HG02885 (cell line): Measurements from ENCODE around the gene ZNF436.

ENCODE experiments used
- ATAC-seq: cut with Tn5 transposase; IDR thresholded peaks from one replicate; pipeline ENCODE4 v1.9.1; 2021; ENCODE audit warnings: mild to moderate bottlenecking; ENCODE audit not compliant: unreplicated experiment, poor library complexity

ZNF436 gene

DNA sequence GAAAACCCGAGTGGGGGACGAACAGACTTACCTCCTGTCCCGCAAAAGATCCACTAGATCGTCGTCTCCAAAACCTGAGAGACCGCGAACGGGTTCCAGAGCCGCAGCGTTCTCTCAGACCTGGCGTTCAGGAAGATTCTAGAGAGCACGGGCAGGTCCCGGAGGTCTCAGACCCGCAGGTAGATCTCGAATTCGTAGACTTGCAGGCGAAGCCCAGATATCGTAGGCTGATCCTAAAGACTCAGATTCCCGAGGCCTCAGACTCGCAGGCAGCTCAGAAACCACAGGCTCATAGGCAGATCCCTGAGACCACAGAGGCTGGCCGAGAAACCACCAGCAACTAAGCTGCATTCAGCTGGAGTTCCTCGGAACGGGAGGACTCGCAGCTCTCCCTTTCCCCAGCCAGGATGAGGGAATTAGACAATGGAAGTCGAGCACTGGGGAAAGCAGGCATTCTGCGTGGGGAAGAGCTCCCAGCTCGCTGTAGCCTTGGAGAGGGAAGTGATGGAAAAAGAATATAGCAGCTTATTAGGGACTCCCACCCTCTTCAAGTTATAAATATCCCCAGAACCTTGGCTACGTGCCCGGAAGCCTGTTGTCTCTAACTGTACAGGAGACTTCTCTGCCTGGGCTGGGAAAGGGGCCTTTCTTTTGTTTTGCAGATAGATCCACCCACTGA lies at the start of gene ZNF436:
Gene ZNF436, minus strand, starts transcription at position 502 of the 679 bp plus-strand sequence. CDS start 1,831 bp downstream, outside the sequence.
- ATAC-seq, result no peak

DNA sequence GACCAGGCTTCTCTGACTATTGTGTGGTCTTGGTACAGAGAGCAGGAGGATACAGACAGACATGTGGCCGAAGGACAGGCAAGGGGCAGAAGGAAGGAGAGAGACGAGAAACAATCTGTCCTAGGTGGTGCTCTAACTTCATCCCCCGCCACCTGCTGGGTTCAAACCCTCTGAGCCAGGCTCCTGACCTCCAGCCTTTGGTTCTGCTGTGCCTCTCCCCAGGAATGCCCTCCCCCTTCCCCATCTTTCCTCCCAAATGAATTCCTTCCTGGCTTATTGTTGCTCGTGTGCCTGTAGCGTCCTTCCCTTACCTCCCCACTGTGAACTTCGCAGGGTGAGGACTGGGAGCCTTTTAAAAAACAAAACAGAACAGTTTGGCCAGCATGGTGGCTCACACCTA lies 49.5 kb upstream of the ZNF436 start:
- ATAC-seq, result no peak

DNA sequence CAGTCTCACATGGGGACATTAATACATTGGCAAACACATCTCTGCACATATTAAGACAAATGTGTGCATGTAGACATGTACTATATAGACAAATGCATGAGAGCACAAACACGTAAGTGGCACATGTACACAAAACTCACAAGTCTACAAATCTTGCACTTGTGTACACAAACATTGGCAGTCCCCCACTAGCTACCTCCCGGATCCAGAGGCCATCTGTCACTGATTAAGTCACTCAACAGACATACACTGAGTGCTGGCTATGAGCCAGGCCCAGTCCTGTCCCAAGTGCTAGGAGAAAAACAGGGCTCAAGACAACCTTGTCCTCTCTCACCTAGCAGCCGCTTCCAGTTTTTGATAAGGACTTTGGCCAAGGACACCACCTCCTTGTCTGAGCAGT lies 47.9 kb upstream of the ZNF436 start:
- ATAC-seq, result no peak

DNA sequence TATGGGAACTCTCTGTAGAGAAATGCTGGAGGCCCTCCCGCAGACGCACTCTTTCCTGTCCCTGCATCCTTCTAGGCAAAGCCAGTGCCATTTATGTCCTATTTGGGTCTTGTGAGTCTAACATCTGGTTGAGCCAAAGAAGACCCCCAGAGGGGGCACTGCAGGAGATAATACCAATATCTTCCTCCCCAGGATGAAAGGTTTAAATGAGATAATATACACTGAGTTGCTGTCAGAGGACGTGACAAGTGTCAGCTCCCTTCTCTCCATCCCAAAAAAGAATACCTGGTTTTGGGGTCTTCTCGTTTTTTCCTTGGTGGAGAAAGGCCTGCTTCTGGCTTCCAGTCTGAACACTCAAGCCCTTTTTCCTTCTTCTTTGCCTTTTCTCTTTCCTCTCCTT lies 47.3 kb upstream of the ZNF436 start:
- ATAC-seq, result no peak

DNA sequence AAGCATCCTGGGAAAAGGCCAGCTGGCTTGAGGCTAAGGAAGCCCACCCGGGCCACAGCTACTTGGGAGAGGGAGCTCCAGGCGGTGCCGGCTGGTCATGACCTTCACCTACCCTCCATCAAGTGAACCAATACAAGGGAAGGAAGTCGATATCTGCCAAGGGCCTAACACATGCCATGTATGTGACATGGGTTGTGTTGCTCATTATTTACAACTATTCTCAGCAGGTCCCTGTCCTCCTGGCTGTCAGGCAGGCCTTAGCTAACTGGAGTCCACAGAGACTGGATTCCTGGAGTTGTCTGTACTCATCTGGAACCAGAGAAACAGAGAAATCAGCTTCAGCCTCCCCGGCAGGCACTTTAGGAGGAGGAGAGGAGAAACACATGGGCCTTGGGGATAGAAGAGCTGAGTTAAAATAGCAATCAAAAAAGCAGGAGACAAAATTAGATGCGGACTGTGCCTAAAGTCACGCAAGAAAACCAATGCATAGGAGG lies 39.2 kb upstream of the ZNF436 start:
- ATAC-seq, result no peak

DNA sequence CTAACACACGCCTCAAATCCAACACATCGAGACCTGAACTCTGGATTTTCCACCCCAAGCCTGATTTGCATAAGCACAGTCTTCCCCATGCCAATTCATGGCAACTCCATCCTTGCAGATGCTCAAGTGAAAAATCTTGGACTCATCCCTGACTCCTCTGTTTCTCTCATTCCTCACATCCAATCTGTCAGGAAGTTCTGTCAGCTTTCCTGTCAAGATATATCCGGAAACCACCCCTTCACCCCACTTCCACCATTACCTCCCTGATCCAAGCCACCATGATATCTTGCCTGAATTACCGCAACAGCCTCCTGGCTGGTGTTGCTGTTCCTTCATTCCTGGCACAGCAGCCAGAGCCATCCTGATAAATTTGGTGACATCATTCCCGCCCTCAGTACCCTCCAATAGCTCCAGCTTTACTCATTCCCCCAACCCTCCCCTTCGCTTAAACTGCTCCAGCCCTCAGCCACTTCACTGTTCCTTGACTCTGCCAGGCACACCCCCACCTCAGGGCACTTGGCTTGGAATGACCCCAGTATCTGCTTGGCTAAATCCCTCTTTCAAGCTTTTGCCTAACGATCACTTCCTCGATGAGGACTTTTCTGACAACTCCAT lies 37.5 kb upstream of the ZNF436 start:
- ATAC-seq, result no peak

DNA sequence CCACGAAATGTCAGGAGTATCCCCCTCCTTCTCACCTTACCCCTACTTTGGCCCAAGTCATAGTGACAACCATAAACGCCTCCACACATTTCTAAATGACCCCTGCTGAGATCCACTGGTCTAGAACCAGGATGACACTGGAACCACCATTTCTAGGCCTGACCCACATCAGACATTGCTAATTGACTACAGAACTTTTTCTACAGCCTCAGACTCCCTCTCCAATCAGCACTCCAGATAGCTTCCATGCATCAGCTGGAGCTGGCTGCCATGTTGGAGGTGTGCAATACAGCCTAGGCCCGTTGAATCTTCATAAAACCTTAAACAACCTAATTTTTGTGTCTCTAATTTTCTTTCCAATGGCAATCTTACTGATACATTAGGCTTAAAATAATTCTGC lies 36.3 kb upstream of the ZNF436 start:
- ATAC-seq, result no peak

DNA sequence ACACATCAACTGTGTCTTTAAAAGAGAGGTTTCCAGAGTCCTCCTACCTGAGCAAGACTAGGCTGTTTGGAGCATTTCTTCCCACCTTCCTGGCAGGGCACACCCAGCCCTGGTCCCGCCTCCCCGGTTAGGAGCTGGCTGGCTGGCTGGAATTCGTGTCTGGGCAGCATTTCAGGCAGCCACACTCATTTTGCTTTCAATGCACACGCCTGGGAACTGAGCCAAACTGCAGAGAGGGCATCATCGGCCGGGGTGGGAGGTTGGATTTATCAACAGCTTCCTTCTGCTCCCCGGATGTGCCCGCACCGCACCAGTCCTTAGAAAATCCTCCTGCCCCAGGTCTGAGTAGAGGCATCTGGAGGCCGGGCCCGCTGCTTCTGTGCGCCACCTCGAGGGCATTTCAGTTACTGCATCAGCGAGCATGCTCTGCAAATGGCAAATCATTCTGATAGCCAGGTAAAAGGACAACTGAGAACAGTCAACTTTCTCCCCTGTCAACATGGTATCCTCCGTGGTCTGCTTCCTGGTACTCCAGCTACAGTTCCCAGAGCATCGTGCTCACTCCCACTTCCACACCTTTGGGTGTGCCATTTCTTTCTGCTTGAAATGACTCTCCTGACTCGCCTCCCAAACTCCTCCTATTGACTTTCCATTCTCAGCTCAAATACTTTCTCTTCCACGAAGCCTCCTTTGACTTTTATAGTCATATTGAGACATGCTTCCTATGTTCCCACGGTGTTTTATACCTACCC lies 34.3 kb upstream of the ZNF436 start:
- peak; percentile 47 for ATAC-seq

DNA sequence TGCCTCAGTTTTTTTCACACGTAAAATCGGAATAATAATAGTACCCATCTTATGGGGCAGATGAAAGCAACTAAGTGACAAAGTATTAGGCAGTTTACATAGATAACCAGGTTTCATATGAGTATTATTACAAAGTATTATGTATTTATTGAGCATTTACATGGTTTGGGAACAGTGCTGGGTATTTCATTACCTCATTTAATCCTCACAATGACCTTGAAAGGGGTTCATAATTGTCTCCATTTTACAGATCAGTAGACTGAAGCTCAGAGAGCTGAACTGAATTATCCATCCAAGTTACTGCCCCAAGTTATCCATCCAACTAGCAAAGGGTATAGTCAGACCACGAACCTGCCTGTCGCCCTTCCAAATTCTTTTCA lies 33.7 kb upstream of the ZNF436 start:
- no peak for ATAC-seq

DNA sequence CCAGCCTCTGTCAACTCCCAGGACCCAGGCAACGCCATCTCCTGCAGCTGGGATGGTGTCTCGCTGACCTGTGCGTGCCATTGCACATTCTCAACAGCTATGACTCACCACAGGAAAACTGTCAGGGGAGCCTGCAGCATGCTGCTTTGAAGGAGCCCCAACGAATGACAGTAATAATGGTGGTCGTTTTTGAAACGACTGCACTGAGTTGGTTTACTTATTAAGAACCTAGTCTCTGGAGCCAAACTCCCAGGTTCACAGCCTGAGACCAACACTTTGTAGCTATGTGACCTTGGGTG lies 33.4 kb upstream of the ZNF436 start:
- no peak for ATAC-seq

DNA sequence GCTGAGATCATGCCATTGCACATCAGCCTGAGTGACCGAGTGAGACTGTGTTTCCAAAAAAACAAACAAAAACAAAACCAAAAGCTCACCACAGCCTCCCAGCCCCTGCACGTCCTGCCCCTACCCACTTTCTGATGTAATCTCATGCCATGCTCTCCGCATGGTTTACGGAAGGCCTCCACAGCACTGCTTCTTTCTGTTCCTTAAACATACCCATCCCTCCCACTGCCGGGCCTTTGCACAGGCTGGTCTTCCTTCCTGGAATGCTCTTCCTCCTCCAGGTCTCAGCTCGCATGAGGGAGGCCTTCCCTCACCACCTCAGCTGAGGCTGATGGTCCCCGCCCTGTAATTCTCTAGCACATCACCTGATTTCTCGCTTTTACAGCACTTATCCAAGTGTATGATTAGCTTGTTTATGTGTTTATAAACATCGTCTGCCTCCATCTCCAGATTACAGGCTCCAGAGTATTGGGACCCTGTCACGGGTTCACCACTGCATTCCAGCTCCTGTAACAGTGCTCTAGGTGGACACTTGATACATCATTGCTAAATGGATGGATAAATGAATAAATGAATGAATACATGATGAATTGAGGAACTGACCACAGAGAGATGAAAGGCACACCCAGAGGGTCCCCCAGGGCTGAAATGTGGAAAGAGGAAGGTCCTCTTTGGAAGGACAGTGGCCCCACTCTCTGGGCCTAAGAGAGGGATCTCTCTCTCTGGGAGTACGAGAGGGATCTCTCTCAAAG lies 32.8 kb upstream of the ZNF436 start:
- no peak for ATAC-seq

DNA sequence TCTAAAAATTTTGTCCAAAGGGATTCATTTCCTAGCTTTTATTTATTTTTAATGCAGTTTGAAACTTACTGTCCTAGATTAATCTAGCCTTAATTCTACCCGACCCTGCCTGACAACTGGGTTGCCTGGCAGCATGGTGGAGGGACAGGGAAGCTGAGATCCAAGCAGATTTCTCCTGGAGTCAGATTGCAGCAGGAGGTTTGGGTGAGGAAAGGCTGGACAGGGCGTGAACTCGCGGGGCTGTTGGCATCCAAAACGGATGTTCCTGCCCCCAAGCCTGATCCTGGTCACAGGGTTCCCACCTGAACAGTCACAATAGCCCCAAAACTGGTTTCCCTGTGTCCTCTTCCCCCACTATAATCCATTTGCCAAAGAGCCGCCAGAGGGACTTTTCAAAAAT lies 31.7 kb upstream of the ZNF436 start:
- ATAC-seq, result no peak

DNA sequence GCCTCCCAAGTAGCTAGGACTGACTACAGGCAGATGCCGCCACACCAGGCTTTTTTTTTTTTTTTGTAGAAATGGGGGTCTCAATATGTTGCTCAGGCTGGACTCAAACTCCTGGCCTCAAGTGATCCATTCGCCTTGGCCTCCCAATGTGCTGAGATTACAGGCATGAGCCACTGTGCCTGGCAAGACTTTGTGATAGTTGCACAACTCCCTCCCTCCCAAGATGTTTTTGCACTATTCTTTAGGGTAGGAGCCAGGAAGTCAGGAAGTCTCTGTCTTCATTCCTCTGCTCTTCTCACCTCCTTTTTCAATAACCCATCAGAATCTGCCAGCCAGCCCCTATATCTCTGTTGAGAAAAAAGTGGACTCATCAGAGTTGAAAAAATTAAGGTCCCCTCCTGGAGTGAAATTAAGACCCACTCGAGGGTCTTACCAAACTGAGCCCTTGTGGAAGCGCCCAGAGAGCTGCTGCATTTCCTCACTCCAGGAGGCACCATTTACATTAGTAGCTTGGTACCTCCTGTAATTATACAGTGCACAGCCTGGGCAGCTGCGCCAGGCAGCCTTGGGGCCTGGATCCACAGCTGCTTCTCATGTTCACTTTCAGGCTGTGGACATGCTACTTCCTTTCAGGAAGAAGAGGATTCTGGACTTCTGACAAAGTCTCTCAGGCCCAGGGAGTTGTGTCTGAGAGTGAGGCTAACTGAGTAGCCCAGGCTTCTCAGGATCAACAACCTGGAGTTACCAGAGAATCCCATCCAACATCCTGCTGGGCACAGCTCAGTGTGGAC lies 30.9 kb upstream of the ZNF436 start:
- ATAC-seq, result no peak

DNA sequence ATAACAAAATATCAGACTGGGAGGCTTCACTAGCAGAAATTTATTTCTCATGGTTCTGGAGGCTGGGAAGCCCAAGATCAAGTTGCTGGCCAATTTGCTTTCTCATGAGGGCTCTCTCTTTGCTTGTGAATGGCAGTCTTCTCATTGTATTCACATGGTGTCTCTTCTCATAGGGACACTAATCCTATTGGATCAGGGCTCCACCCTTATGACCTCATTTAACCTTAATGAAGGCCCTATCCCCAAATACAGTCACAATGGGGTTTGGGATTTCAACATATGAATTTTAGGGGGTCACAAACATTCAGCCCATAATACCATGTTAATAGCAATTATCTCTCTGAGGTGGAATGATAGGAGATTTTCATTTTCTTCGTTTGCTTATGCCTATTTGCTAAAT lies 29.6 kb upstream of the ZNF436 start:
- ATAC-seq, result no peak

DNA sequence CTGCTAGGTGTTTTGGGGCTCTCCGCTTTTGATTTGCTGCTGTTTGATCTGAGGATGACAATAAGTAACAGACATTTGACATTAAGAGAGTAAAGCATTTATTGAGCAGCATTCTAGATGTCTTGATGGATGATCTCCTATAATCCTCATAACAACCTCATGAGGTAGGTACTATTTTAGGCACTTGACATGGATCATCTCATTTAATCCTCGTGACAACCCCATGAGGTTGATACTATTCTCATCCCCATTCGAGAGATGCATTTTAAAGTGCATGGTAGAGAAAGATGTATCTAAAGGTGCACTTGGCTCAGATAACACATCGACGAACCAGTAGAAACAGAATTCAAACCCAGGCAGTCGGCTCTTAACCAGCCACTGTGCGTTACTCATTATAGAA lies 28.3 kb upstream of the ZNF436 start:
- no peak for ATAC-seq

DNA sequence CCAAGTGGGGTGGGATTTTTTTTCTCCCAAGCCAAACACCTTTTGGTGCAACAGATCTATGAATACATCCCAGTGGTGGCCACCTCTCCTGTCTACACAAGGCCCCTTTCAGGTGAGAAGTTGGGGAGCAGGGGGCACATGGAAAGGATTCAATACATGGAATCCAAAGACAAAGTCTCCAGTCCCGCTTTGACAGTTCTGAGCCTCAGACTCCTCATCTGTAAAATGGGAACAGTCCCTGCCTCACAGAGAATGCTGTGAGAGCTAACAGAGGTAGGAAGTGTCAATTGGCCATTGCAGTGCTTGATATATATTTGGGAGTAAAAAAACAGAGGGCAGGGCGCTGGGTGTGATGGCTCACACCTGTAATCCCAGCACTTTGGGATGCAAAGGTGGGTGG lies 26.7 kb upstream of the ZNF436 start:
- ATAC-seq, result no peak

DNA sequence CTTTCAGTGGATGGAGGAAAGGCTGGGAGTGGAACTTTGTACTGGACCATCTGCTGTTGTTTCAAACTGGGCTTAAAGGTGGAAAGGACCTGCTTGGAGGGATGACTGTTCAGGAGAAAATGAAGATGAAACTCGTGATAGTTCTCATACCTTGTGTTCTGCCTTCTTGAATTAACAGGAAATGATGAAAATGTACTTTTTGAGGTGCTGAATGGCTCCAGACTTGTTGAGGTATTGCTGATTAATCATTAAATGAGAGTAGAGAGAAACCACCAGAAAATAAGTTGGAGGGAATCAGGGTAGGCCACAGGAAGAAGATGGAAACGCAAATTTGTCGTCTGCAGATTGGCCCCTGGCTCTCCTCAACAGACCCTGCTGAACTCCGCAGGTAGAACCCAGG lies 26.2 kb upstream of the ZNF436 start:
- ATAC-seq, result no peak

DNA sequence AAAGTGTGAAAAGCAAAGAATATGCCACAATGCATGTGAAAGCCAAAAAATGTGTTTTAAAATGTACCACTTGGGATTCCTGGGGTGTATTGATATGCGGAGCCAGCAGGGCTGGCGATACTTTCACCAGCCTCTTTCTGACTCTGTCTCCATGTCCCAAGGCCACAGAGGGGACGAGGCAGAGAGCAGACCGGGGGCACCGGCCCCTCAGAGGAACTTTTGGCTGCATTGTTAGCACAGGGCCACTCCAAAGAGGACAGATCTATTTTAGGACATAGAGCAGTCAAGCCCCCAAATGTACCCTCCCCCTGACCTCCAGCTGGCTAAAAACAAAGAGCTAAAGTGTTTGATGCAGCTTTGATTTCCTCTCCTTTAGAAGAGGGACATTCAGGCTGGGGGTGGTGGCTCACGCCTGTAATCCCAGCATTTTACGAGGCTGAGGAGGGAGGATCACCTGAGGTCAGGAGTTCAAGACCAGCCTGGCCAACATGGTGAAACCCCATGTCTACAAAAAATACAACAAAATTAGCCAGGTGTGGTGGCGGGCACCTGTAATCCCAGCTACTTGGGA lies 25.6 kb upstream of the ZNF436 start:
- ATAC-seq, result no peak

DNA sequence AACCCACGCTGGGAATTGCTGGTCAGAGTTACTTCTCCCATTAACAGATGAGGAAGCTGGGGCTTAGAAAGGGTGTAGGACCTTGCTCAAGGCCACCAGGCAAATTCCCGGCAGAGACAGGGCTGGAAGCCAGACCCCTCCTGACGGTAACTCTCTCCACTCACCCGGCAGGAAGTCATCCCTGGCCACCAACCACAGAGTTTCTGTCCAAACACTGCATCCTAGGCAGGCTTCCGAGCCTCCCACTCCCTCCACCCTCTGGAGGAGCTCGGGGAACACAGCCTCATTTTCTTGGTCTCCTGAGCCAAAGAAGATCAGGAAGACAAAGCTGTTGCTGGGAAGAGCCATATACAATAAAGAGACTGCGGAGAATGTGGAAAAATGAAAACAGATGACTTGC lies 25.0 kb upstream of the ZNF436 start:
- ATAC-seq, result no peak

DNA sequence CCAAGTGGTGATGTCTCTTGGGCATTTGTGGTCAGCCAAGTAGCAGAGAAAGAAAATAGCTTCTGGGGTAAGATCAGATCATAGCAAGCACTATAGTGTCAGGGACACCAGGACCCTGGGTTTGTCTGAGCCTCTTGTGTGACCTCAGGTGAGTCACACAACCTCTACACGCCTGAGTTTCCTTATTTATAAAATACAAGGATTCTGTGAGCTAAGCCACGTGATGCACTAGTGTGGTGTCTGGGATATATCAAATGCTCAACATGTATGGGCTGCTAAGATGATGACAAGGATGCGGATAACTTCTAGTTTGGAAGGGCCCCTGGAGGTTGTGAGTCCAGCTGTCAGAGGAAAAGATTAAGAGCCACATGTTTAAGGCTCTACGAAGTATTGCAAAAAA lies 24.5 kb upstream of the ZNF436 start:
- ATAC-seq, result no peak
